HG03280 (cell line): ENCODE data around the gene KMT5C.
A peak's percentile ranks its signal among the peaks of the same experiment; 100 is the strongest.

Source experiments
- ATAC-seq: cut with Tn5 transposase; IDR thresholded peaks from one replicate; pipeline ENCODE4 v1.9.1; 2021; ENCODE audit warnings: mild to moderate bottlenecking, moderate library complexity; ENCODE audit not compliant: unreplicated experiment

The KMT5C gene

GRCh38 chr19:55384131-55384919, 44.6 kb downstream of the KMT5C start, which contains the start of gene TMEM238:
TMEM238 (minus strand) TSS chr19:55384292; CDS start chr19:55384259, 33 bp downstream.
- peak; percentile 25 for ATAC-seq

- ATAC-seq: peak; percentile 53
These were observed 45.4 kb downstream of the KMT5C start for GRCh38 chr19:55384920-55385723.

GRCh38 chr19:55385724-55386492, 46.2 kb downstream of the KMT5C start, which contains the start of gene RPL28:
RPL28 (plus strand) TSS chr19:55385932; CDS start chr19:55386358, 426 bp downstream.
- peak; percentile 67 for ATAC-seq

- no peak for ATAC-seq
These were observed 46.9 kb downstream of the KMT5C start for GRCh38 chr19:55386493-55386971.

- ATAC-seq: no peak
These were observed 48.2 kb downstream of the KMT5C start for GRCh38 chr19:55387736-55388497.

GRCh38 chr19:55389386-55390317, 50.0 kb downstream of the KMT5C start:
- no peak for ATAC-seq

GRCh38 chr19:55390461-55390880, 50.8 kb downstream of the KMT5C start:
- no peak for ATAC-seq

GRCh38 chr19:55391191-55391670, 51.6 kb downstream of the KMT5C start:
- no peak for ATAC-seq

- no peak for ATAC-seq
These were observed 52.3 kb downstream of the KMT5C start for GRCh38 chr19:55391702-55392615.

GRCh38 chr19:55392820-55393761, 53.4 kb downstream of the KMT5C start:
- no peak for ATAC-seq
